ENCODE measurements around the gene HES1. TPM values are rescaled to one million over a fixed set of nuclear protein-coding genes. Genes with fewer than 3 reads are reported as not detected.
"Not testable (repeated sequence)": the region's sequence is repeated elsewhere in the genome, so short reads cannot be mapped to it uniquely, and the experiment has no call there.

Gene HES1
- total RNA-seq, 1 experiment from 2014 or later, result 21.6 TPM

DNA sequence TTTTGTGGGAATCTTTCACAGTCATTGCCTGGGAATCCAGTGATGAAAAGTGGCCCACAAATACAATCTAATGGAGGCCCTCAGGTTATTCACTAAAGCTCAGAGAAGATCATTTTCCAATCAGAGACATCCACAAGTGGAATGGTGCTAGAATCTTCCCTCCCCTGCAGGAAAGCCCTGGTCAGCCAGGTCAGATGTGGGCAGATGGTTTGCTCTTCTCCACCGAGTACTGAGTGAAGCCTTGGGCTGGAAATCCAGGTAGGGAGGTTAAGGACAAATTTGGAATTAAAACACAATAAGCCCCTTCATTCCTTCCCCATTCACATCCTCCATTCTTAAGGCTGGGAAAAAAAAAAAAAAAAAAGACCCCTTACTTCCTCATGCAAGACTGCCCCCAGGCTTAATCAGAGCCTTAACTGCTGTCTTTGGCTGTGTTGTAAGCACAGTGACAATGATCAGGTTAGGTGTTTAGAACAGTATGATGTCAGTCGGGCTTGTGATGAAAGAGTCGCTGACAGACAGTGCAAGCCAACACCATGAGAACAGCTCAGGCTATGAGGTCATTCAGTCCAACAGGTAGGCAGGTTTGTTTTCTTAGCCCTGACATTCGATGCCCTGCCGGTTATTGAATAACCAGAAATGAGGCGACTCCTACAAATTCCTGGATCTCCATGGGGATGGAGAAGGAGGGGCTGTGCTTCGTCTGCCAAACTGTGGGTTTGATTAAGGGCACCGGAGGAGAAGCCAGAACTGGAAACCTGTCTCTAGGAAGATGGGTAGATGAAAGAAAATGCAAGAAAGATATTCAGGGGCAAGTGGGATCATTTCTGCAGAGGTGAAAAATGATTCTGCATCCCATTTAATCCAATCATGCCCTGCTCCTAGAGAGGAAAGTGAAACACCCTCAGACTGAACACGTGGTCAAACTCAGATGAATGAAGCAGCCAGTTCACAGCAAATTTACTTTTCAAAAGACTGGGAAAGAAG is 23.5 kb upstream of the HES1 start:
- no peaks in the 10 kb centered on the region for H3K4me1 ChIP-seq
- H3K4me3 ChIP-seq, result no peak overlapping the region
- no peaks in the 10 kb centered on the region for H3K36me3 ChIP-seq
- no peaks in the 10 kb centered on the region for H3K27me3 ChIP-seq
- H3K27ac ChIP-seq, result no peak overlapping the region
- DNase-seq, result no peak
- no peaks in the 10 kb centered on the region for H3K9me3 ChIP-seq (replicated peaks)

DNA sequence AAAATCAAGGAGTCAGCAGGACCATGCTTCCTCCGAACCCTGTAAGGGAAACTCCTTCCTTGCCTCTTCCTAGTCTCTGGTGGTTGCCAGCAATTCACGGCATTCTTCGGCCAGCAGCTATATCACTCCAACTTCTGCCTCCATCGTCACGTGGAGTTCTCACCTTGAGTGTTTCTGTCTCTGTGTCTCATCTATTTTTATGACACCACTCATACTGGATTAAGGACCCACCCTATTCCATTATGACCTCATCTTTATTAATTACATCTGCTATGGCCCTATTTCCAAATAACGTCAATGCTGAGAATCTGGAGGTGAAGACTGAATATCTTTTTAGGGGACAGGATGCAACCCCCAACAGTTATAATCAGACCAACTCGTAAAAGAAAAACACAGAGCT is 21.8 kb upstream of the HES1 start:
- DNase-seq, result no peak
- H3K4me1 ChIP-seq, result no peaks in the 10 kb centered on the region
- H3K36me3 ChIP-seq, result no peaks in the 10 kb centered on the region
- no peak overlapping the region for H3K4me3 ChIP-seq
- no peaks in the 10 kb centered on the region for H3K9me3 ChIP-seq (replicated peaks)
- no peak overlapping the region for H3K27ac ChIP-seq
- H3K27me3 ChIP-seq, result no peaks in the 10 kb centered on the region

DNA sequence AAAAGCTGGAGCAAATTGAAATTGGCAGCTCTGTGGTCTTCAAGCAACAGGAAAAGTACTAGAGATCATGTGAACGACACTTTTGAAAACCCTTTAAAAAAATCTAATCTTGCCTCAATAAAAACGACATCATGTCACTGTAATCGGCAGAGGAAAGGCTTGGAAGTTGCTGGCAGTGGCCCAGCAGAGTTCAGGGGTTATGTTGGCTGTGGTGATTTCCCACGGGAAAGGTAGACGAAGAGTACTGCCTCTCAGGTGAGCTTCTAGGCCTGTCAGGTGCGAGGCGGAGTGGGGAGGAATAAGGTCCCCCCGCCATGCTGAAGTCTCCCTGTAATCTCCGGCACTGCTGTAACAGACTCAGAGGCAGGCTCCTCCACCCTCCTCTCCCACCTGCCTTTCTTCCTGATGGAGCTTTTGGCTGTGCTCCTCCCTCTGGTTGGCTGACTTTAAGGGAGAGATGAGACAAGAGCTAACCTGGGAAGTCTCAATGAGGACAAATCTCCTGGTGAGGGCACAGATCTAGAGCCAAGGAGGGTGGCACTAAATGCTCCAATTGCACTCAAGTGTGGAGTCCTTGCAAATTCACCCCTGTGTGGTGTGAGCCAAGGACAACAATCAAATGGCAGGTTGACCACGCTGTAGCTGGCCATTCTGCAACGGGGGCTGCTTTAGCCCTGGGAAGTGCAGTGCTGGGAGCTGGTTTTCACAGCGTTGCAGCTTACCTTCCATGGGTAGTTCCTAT is 18.7 kb upstream of the HES1 start:
- Histone ChIP-seq H3K27me3 (no peaks in the 10 kb centered on the region), H3K36me3 (no peaks in the 10 kb centered on the region), H3K4me1 (no peaks in the 10 kb centered on the region), H3K4me3 (no peak overlapping the region), H3K27ac (no peak overlapping the region), H3K9me3 (replicated peaks) (no peaks in the 10 kb centered on the region)
- no peak for DNase-seq

DNA sequence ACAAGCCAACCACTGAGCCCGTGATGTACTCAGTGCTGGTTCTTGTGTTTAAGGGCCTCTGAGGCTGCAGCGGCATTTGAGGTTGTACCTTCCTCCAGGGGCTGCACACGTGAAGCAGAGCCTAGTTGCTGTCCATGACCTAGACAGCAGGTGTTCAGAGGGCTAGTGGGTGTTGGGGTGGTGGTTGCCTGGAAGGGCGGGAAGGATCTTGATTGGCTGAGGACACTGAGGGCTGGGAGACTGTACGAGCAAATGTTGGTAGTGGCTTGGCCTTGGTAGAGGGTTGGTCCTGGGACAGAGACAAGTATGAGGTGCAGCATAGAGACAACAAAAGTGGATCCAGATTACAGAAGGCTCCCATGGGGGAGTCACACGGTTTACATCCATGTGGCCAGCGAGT is 17.0 kb upstream of the HES1 start:
- H3K27me3 ChIP-seq, result no peaks in the 10 kb centered on the region
- no peaks in the 10 kb centered on the region for H3K4me1 ChIP-seq
- DNase-seq, result no peak
- no peak overlapping the region for H3K27ac ChIP-seq
- no peaks in the 10 kb centered on the region for H3K36me3 ChIP-seq
- H3K9me3 ChIP-seq (replicated peaks), result no peaks in the 10 kb centered on the region
- H3K4me3 ChIP-seq, result no peak overlapping the region

DNA sequence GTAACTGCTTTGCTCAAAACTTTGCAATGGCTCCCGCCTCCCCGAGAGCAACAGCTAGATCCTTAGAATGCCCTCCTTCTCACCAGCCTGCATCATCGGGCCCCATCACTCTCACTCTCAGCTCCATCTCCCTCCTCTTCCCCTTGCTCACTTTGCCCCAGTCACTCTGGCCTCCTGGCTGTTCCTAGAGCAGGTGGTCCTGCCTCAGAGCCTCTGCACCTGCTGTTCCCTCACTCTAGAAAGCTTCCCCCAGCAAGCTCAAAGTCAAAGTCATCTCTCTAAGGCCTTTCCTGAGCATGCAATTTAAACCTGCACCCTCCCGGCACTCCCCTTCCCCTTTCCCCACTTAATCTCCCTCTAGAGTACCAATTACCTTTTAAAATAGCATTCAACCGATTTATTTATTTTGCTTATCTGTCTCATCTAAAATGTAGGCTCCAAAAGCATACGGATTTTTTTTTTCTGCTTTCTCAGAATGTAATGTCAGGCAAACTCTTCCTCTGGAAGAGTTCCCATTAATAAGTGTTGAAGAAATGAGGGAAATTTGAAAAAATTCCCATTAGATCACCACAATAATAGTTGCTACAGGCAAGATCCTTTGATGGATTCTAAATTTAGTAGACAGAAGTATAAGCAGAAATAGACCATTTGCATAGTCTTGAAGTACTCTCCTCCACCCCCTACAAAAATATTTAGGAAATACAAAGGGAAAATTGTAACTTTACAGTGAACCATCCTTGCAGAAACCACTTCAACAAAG is 15.9 kb upstream of the HES1 start:
- Histone ChIP-seq H3K27ac (no peak overlapping the region), H3K4me3 (no peak overlapping the region), H3K4me1 (no peaks in the 10 kb centered on the region), H3K36me3 (no peaks in the 10 kb centered on the region), H3K9me3 (replicated peaks) (no peaks in the 10 kb centered on the region), H3K27me3 (no peaks in the 10 kb centered on the region)
- no peak for DNase-seq

DNA sequence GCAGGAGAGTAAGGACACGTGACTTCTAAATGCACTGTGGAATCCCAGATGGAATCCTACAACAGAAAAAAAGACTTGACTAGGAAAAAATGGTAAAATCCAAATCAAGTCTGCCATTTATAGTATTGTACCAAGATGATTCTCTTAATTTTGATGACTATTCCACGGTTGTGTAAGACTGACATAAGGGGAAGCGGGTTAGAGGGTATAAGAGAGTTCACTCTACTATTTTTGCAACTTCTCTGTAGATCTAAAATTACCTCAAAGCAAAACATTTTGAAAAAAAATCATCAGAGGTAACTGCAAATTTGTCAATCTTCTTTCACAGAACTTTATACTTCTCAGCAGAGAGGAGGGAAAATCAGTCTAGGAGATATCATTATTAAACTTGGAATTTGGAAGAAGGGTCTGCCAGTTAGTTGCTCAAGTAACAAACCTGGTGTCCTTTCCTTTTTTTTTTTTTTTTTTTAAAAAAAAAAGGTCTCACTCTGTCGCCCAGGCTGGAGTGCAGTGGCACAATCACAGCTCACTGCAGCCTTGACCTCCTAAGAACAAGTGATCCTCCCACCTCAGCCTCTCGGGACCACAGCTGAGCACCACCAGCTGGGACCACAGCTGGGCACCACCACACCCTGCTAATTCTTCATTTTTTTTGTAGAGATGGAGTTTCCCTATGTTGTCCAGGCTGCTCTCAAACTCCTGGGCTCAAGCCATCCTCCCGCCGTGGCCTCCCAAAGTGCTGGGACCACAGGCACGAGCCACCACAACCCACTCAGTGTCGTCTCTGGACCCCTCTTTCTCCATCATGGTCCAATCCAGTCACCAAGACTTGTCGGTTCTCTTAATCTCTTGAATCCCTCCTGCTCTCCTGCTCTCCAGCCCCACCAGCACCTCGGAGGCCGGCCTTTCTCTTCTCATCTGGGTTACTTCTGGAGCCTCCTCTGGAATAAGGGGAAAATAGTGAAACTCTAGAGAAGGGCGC is 14.9 kb upstream of the HES1 start:
- Histone ChIP-seq H3K27me3 (no peaks in the 10 kb centered on the region), H3K27ac (no peak overlapping the region), H3K9me3 (replicated peaks) (no peaks in the 10 kb centered on the region), H3K4me1 (no peaks in the 10 kb centered on the region), H3K4me3 (no peak overlapping the region), H3K36me3 (no peaks in the 10 kb centered on the region)
- no peak for DNase-seq

DNA sequence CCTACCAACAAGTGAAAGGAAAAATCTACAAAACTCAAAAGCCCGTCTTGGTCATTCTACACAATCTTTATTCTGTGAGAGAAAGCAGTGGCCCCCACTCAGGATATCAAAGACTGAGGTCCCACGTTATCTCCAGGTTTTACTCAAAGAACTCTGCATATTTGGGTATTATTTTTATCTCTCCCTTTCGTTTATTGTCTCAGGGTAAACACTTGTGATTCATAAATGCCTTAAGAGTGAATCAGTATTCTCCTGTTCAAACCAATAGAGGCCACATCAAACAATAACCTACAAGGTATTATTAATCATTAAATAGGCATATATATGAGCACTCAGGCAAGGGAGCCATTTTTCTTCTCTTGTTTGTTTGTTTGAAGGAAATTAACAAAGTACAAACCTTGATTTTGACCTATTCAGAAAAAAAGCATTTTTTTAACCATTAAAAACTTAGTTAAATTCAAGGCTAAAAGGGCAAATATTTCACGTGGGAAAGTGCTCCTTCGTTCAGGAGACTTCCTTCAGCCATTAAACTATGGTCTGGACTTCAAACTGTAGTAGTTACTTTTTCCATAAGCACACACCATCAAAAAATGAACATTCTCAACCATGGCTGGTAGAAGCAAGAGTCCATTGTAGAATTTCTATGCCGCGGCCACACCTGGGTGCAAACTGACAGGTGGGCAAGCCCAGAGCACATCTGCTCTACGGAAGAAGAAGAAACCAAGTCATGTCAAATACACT is 13.9 kb upstream of the HES1 start:
- no peak overlapping the region for H3K27ac ChIP-seq
- no peaks in the 10 kb centered on the region; the same call in 1 of the 2 replicates for H3K27me3 ChIP-seq
- DNase-seq, result no peak
- no peaks in the 10 kb centered on the region for H3K4me1 ChIP-seq
- no peak overlapping the region for H3K4me3 ChIP-seq
- H3K36me3 ChIP-seq, result no peaks in the 10 kb centered on the region
- H3K9me3 ChIP-seq (replicated peaks), result no peaks in the 10 kb centered on the region

DNA sequence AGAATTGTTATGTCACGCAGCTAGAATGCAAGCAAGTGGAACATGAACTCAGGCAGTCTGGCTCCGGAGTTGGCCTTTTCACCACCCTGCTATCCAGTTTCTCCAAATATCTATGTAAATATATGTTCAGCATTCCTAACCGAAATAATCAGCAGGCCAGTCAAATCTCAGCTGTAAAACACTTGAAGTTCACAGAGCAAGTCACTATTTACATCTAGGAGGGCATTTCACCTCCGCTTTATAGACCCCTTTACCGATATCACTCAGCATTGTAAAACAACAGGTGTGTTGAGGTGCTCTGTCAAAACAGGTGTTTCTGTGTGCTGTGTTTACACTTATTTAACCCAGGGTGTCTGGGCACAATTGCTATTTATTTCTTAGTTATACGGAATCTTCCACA is 12.2 kb upstream of the HES1 start:
- no peaks in the 10 kb centered on the region for H3K36me3 ChIP-seq
- H3K4me3 ChIP-seq, result no peak overlapping the region
- no peak overlapping the region for H3K27ac ChIP-seq
- H3K27me3 ChIP-seq, result no peaks in the 10 kb centered on the region; the same call in 1 of the 2 replicates
- no peaks in the 10 kb centered on the region for H3K4me1 ChIP-seq
- no peak for DNase-seq
- H3K9me3 ChIP-seq (replicated peaks), result no peaks in the 10 kb centered on the region

DNA sequence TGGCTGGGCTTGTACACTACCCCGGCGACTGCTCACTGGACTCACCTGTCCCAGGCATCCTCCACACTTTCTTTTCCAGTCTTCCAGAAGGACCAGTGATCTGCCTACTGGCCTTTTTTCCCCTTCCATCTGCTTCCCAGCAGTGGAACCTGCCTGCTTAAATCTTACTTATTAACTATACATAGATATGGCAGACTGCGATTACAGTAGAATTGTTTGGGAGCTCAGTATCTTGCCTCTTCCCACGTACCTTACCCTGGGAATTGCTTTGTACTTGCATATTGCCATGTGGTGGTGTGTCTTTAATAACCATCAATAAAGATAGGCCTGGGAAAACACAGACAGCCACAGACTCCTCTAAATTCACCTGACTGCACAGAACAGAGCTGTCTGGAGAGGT is 11.8 kb upstream of the HES1 start:
- Histone ChIP-seq H3K36me3 (no peaks in the 10 kb centered on the region), H3K27me3 (no peaks in the 10 kb centered on the region; the same call in 1 of the 2 replicates), H3K4me3 (no peak overlapping the region), H3K27ac (no peak overlapping the region), H3K4me1 (peaks cover 1% of the 10 kb centered on the region; the same call in 1 of the 2 replicates), H3K9me3 (replicated peaks) (no peaks in the 10 kb centered on the region)
- DNase-seq, result no peak

DNA sequence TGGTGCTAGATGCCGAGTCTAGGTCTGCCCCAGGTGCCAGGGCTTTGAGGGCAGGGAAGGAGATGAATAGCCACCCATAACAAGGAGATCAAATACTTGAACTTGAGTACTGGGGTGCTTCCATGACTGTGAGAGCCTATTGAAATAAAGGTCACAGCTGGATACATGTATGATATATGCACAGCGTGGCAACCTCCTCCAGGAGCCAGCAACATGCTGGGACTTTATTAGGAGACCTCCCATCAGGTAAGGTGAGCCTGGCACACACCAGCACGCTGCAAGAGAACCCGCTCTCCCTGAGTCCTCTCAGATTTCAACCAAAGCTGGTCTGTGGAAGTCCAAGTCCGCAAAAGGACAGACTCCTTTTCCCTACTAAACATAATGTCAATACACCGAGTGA is 10.5 kb upstream of the HES1 start:
- H3K27me3 ChIP-seq, result no peaks in the 10 kb centered on the region; the same call in 1 of the 2 replicates

DNA sequence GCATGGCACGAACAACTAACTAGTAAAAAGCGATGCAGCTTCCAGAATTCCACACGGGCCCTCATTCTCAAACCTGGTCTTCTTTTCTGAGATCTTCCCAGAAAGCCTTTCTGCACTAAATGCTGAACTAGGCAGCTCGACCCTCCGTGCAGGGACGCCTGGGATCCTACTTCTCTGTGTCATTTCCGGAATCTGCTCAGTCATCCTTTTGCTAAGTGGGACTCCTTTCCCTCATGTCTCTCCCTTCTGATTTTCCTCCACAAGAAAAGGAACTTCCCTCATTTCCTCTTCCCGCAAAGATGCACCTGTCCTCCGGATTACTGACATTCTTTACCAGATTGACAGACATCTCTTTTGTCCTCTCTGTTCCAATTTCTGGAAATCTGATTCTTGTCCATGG is 9.2 kb upstream of the HES1 start:
- Histone ChIP-seq H3K4me3 (no peak overlapping the region), H3K36me3 (no peaks in the 10 kb centered on the region), H3K27ac (no peak overlapping the region), H3K27me3 (no peaks in the 10 kb centered on the region; the same call in 1 of the 2 replicates), H3K4me1 (peaks cover 25% of the 10 kb centered on the region), H3K9me3 (replicated peaks) (no peaks in the 10 kb centered on the region)
- no peak for DNase-seq

More for the DNA sequence above, 10.5 kb upstream of the HES1 start:
- Histone ChIP-seq H3K27ac (no peak overlapping the region), H3K36me3 (no peaks in the 10 kb centered on the region), H3K4me1 (peaks cover 14% of the 10 kb centered on the region), H3K4me3 (no peak overlapping the region), H3K9me3 (replicated peaks) (no peaks in the 10 kb centered on the region)
- DNase-seq, result no peak

DNA sequence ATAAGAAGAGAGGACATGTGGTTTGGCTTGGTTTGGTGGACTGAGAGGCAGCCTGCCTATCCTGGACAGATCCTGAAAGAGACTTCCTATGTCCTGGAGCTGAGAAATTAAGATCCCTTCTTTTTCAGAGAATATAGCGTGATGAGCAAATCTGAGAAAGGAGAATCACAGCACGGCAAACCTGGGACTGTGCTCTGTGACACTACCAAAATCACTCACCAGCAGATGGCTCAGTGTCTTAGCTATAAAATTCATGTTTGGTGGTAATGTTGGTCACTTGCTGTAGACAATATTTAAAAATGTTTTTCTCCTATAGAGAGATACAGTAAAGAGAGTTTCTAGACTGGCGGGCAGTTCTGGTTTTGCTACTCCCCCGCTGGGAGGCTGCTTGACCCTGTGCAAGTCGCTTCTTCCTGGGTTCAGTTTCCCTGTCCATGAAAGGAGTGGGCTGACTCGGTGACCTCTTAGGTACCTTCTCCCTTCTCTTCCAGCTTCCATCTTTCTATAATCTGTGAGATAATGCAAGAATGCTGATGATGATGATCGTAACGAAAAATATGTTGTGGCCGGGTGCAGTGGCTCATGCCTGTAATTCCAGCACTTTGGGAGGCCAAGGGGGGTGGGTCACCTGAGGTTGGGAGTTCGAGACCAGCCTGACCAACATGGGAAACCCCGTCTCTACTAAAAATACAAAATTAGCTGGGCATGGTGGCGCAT is 7.6 kb upstream of the HES1 start:
- Histone ChIP-seq H3K36me3 (no peaks in the 10 kb centered on the region), H3K4me1 (peaks cover 41% of the 10 kb centered on the region), H3K27ac (no peak overlapping the region), H3K9me3 (replicated peaks) (no peaks in the 10 kb centered on the region), H3K4me3 (no peak overlapping the region), H3K27me3 (no peaks in the 10 kb centered on the region; the same call in 1 of the 2 replicates)
- DNase-seq, result no peak

DNA sequence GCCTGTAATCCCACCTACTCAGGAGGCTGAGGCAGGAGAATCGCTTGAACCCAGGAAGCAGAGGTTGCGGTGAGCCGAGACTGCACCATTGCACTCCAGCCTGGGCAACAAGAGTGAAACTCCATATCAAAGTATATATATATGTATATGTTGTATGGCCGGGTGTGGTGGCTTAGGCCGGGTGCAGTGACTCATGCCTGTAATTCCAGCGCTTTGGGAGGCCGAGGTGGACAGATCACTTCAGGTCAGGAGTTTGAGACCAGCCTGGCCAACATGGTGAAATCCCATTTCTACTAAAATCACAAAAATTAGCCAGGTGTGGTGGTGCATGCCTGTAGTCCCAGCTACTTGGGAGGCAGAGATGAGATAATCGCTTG is 7.0 kb upstream of the HES1 start:
- H3K4me3 ChIP-seq; DNase-seq; H3K36me3 ChIP-seq; H3K27me3 ChIP-seq; H3K9me3 ChIP-seq (replicated peaks); H3K27ac ChIP-seq: not testable (repeated sequence)
- peaks cover 41% of the 10 kb centered on the region for H3K4me1 ChIP-seq
